Stomach (tissue), 4 donors: ENCODE results near the gene GOLGB1.

ENCODE experiments used
- EP300 ChIP-seq: sonication (generic); formaldehyde crosslinking; IDR thresholded peaks from one replicate; pipeline ENCODE4 v1.6.1; 2017; ENCODE audit warnings: antibody characterized with exemption
- POLR2AphosphoS5 ChIP-seq, 3 donors: sonication (generic); formaldehyde crosslinking; IDR thresholded peaks; one replicate each; pipeline ENCODE4 v1.6.1; 2016; ENCODE audit warnings: antibody characterized with exemption in 3 of 3
- TF ChIP-seq, protein P1 (sequence below), 7 experiments: fragments of 450-650 bp in 4 of 7; fragments of 200-600 bp in 3 of 7; sonication (generic) in 3 of 7; IDR thresholded peaks; one replicate each; pipeline ENCODE4 v1.5.1; 2016 to 2019; ENCODE audit warnings: antibody characterized with exemption in 7 of 7, control low read depth in 2 of 7, mild to moderate bottlenecking in 1 of 7

DNA sequence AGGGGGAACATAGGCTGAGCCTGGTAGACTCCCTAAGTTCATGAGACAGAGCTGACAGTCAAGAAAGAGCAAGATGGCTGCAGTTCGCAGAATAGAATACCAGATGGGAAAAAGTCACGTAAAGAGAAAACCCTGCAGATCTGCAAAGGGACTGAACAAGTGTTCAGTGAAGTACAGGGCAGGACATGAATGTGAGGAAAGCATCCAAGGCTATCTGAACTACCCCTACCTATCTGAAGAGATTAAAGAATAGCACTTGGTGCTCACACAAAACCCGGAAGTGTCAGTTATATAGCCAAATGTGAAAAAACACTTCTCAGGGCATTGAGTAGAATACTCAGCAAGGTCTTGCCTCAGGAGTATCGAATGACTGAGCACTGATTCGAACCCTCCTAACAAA is 44.0 kb downstream of the GOLGB1 start:
- TF ChIP-seq, protein P1, sequence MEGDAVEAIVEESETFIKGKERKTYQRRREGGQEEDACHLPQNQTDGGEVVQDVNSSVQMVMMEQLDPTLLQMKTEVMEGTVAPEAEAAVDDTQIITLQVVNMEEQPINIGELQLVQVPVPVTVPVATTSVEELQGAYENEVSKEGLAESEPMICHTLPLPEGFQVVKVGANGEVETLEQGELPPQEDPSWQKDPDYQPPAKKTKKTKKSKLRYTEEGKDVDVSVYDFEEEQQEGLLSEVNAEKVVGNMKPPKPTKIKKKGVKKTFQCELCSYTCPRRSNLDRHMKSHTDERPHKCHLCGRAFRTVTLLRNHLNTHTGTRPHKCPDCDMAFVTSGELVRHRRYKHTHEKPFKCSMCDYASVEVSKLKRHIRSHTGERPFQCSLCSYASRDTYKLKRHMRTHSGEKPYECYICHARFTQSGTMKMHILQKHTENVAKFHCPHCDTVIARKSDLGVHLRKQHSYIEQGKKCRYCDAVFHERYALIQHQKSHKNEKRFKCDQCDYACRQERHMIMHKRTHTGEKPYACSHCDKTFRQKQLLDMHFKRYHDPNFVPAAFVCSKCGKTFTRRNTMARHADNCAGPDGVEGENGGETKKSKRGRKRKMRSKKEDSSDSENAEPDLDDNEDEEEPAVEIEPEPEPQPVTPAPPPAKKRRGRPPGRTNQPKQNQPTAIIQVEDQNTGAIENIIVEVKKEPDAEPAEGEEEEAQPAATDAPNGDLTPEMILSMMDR (IDR thresholded peaks at IDR 0.05), result no peak
- TF ChIP-seq EP300 (no peak), POLR2AphosphoS5 (IDR thresholded peaks at IDR 0.05) (no peak)
